ENCODE measurements around the gene CCKAR. TPM values are rescaled to one million over a fixed set of nuclear protein-coding genes. Genes with fewer than 3 reads are reported as not detected.

The CCKAR gene
- total and polyA plus RNA-seq, 2 experiments from 2014 or later: not detected

DNA sequence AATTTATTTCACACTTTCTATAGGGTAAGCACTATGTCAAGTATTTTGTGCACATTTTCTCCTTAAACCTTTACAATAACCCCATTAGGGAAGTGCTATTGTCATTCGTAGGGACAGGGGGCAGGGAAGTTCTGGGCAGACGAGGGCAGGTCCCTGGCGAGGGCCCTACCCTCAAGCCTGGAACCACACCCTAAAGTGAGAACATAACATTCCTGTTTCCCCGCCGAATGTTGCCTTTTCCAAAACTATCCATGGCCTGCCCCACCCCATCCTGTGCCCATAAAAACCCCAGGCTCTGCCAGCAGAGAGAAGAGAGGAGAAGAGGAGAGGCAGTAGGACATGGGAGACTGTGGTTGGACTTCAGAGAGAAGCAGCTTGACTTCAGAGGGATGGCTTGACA is 39.8 kb upstream of the CCKAR start:
- Histone ChIP-seq H3K4me1 (ENCODE audit: insufficient read depth) (no peaks in the 10 kb centered on the region), H3K36me3 (ENCODE audit: insufficient read depth) (no peaks in the 10 kb centered on the region), H3K79me2 (replicated peaks; ENCODE audit: insufficient read depth) (no peaks in the 10 kb centered on the region), H3F3A (replicated peaks; ENCODE audit: low read depth) (no peaks in the 10 kb centered on the region), H3K4me2 (no peak overlapping the region), H2AFZ (no peak overlapping the region), H3K4me3 (no peak overlapping the region), H3K27me3 (ENCODE audit: insufficient read depth) (no peaks in the 10 kb centered on the region), H3K27ac (ENCODE audit: low read depth) (no peak overlapping the region), H4K20me1 (replicated peaks; ENCODE audit: insufficient read depth) (no peaks in the 10 kb centered on the region), H3K9me2 (ENCODE audit: insufficient read depth) (0 out of 2 replicates have a peak, but pooled peaks cover 9% of the 10 kb centered on the region)
- Mint-ChIP-seq H3K27me3 (ENCODE audit: insufficient read depth, low read depth, poor library complexity) (no peaks in the 10 kb centered on the region), H3K9me3 (peaks cover 5% of the 10 kb centered on the region; the same call in 1 of the 3 replicates), H3K27ac (no peak overlapping the region), H3K4me1 (peaks cover 21% of the 10 kb centered on the region), H3K36me3 (ENCODE audit: low read depth) (no peaks in the 10 kb centered on the region), H3K4me3 (no peak overlapping the region)
- TF ChIP-seq STAT1 (IDR thresholded peaks at IDR 0.05; ENCODE audit: unreplicated experiment) (no peak), EZH2phosphoT487 (IDR thresholded peaks at IDR 0.05; ENCODE audit: unreplicated experiment) (no peak), POLR2AphosphoS5 (IDR thresholded peaks at IDR 0.05; ENCODE audit: low read depth) (no peak), NANOG (IDR thresholded peaks at IDR 0.05; ENCODE audit: borderline replicate concordance) (no peak), ZNF114 (CRISPR knock-in tag; IDR thresholded peaks at IDR 0.05) (no peak), CREB1 (CRISPR knock-in tag; IDR thresholded peaks at IDR 0.05; ENCODE audit: low read depth) (no peak), ZNF331 (CRISPR knock-in tag; IDR thresholded peaks at IDR 0.05; ENCODE audit: low read depth) (no peak), JUNB (IDR thresholded peaks at IDR 0.05; ENCODE audit: unreplicated experiment) (no peak), ETS1 (IDR thresholded peaks at IDR 0.05) (no peak), EZH2 (IDR thresholded peaks at IDR 0.05; ENCODE audit: low read depth, unreplicated experiment) (no peak)
- TF ChIP-seq, protein P1, sequence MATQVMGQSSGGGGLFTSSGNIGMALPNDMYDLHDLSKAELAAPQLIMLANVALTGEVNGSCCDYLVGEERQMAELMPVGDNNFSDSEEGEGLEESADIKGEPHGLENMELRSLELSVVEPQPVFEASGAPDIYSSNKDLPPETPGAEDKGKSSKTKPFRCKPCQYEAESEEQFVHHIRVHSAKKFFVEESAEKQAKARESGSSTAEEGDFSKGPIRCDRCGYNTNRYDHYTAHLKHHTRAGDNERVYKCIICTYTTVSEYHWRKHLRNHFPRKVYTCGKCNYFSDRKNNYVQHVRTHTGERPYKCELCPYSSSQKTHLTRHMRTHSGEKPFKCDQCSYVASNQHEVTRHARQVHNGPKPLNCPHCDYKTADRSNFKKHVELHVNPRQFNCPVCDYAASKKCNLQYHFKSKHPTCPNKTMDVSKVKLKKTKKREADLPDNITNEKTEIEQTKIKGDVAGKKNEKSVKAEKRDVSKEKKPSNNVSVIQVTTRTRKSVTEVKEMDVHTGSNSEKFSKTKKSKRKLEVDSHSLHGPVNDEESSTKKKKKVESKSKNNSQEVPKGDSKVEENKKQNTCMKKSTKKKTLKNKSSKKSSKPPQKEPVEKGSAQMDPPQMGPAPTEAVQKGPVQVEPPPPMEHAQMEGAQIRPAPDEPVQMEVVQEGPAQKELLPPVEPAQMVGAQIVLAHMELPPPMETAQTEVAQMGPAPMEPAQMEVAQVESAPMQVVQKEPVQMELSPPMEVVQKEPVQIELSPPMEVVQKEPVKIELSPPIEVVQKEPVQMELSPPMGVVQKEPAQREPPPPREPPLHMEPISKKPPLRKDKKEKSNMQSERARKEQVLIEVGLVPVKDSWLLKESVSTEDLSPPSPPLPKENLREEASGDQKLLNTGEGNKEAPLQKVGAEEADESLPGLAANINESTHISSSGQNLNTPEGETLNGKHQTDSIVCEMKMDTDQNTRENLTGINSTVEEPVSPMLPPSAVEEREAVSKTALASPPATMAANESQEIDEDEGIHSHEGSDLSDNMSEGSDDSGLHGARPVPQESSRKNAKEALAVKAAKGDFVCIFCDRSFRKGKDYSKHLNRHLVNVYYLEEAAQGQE (IDR thresholded peaks at IDR 0.05; ENCODE audit: unreplicated experiment): no peak
- TF ChIP-seq, protein P2, sequence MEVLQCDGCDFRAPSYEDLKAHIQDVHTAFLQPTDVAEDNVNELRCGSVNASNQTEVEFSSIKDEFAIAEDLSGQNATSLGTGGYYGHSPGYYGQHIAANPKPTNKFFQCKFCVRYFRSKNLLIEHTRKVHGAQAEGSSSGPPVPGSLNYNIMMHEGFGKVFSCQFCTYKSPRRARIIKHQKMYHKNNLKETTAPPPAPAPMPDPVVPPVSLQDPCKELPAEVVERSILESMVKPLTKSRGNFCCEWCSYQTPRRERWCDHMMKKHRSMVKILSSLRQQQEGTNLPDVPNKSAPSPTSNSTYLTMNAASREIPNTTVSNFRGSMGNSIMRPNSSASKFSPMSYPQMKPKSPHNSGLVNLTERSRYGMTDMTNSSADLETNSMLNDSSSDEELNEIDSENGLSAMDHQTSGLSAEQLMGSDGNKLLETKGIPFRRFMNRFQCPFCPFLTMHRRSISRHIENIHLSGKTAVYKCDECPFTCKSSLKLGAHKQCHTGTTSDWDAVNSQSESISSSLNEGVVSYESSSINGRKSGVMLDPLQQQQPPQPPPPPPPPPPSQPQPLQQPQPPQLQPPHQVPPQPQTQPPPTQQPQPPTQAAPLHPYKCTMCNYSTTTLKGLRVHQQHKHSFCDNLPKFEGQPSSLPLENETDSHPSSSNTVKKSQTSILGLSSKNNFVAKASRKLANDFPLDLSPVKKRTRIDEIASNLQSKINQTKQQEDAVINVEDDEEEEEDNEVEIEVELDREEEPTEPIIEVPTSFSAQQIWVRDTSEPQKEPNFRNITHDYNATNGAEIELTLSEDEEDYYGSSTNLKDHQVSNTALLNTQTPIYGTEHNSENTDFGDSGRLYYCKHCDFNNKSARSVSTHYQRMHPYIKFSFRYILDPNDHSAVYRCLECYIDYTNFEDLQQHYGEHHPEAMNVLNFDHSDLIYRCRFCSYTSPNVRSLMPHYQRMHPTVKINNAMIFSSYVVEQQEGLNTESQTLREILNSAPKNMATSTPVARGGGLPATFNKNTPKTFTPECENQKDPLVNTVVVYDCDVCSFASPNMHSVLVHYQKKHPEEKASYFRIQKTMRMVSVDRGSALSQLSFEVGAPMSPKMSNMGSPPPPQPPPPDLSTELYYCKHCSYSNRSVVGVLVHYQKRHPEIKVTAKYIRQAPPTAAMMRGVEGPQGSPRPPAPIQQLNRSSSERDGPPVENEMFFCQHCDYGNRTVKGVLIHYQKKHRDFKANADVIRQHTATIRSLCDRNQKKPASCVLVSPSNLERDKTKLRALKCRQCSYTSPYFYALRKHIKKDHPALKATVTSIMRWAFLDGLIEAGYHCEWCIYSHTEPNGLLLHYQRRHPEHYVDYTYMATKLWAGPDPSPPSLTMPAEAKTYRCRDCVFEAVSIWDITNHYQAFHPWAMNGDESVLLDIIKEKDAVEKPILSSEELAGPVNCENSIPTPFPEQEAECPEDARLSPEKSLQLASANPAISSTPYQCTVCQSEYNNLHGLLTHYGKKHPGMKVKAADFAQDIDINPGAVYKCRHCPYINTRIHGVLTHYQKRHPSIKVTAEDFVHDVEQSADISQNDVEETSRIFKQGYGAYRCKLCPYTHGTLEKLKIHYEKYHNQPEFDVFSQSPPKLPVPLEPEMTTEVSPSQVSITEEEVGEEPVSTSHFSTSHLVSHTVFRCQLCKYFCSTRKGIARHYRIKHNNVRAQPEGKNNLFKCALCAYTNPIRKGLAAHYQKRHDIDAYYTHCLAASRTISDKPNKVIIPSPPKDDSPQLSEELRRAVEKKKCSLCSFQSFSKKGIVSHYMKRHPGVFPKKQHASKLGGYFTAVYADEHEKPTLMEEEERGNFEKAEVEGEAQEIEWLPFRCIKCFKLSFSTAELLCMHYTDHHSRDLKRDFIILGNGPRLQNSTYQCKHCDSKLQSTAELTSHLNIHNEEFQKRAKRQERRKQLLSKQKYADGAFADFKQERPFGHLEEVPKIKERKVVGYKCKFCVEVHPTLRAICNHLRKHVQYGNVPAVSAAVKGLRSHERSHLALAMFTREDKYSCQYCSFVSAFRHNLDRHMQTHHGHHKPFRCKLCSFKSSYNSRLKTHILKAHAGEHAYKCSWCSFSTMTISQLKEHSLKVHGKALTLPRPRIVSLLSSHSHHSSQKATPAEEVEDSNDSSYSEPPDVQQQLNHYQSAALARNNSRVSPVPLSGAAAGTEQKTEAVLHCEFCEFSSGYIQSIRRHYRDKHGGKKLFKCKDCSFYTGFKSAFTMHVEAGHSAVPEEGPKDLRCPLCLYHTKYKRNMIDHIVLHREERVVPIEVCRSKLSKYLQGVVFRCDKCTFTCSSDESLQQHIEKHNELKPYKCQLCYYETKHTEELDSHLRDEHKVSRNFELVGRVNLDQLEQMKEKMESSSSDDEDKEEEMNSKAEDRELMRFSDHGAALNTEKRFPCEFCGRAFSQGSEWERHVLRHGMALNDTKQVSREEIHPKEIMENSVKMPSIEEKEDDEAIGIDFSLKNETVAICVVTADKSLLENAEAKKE (CRISPR knock-in tag; IDR thresholded peaks at IDR 0.05): no peak
- TF ChIP-seq, protein P3, sequence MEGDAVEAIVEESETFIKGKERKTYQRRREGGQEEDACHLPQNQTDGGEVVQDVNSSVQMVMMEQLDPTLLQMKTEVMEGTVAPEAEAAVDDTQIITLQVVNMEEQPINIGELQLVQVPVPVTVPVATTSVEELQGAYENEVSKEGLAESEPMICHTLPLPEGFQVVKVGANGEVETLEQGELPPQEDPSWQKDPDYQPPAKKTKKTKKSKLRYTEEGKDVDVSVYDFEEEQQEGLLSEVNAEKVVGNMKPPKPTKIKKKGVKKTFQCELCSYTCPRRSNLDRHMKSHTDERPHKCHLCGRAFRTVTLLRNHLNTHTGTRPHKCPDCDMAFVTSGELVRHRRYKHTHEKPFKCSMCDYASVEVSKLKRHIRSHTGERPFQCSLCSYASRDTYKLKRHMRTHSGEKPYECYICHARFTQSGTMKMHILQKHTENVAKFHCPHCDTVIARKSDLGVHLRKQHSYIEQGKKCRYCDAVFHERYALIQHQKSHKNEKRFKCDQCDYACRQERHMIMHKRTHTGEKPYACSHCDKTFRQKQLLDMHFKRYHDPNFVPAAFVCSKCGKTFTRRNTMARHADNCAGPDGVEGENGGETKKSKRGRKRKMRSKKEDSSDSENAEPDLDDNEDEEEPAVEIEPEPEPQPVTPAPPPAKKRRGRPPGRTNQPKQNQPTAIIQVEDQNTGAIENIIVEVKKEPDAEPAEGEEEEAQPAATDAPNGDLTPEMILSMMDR (conservative IDR thresholded peaks at IDR 0.05; ENCODE audit: low read depth in 2 of 2): no peak
- DNase-seq (ENCODE audit: low spot score) (no peak), ATAC-seq (no peak)
